Progenitor cell of endocrine pancreas (in vitro differentiated cells): ENCODE measurements around the gene RAB31. TPM values are rescaled to one million over a fixed set of nuclear protein-coding genes. Genes with fewer than 3 reads are reported as not detected.

Experiments
- DNase-seq: peaks from one replicate; pipeline ENCODE4 v3.0.0; 2021; ENCODE audit warnings: low spot score; ENCODE audit not compliant: unreplicated experiment
- H3K27ac Mint-ChIP-seq: 2 replicates; pipeline ENCODE4 v1.8.0; 2021; ENCODE audit warnings: mild to moderate bottlenecking, moderate library complexity, mixed read lengths
- H3K27me3 Mint-ChIP-seq: 2 replicates; pipeline ENCODE4 v1.8.0; 2021; ENCODE audit warnings: mixed read lengths
- H3K36me3 Mint-ChIP-seq: 2 replicates; pipeline ENCODE4 v1.8.0; 2022; ENCODE audit warnings: mixed read lengths; ENCODE audit not compliant: insufficient read depth
- H3K4me1 Mint-ChIP-seq: 2 replicates; pipeline ENCODE4 v1.8.0; 2021; ENCODE audit warnings: low read depth, mixed read lengths
- H3K4me3 Mint-ChIP-seq: 2 replicates; pipeline ENCODE4 v1.8.0; 2021; ENCODE audit warnings: low read depth, mild to moderate bottlenecking, moderate library complexity, mixed read lengths
- H3K9me3 Mint-ChIP-seq: 2 replicates; pipeline ENCODE4 v1.8.0; 2021; ENCODE audit warnings: low read depth, mixed read lengths
- CTCF ChIP-seq: fragments of 200-600 bp; sonication (generic); IDR thresholded peaks from one replicate; pipeline ENCODE4 v1.5.0; 2021; ENCODE audit warnings: antibody characterized with exemption, mild to moderate bottlenecking; ENCODE audit not compliant: unreplicated experiment
- total RNA-seq: library from RNA; stranded (reverse); gene quantifications from 2 replicates; pipeline ENCODE4 v1.2.1, GENCODE V29; 2021

RAB31 gene
- total RNA-seq, 1 donor from 2014 or later, result 2.9 TPM

- no peak for TF ChIP-seq CTCF
- no peak for DNase-seq
- Mint-ChIP-seq H3K36me3 (no peaks in the 10 kb centered on the region), H3K27ac (no peak overlapping the region), H3K4me1 (peaks cover 12% of the 10 kb centered on the region), H3K9me3 (no peaks in the 10 kb centered on the region), H3K27me3 (peaks cover 3% of the 10 kb centered on the region), H3K4me3 (no peak overlapping the region)
Measured at GRCh38 chr18:9911226-9911625, 203.1 kb downstream of the RAB31 start.

Other genes starting within 250 kb of the RAB31 start
- gene RALBP1, start 232.8 kb upstream of the RAB31 start, total RNA-seq, result 40.8 and 42.2 TPM in 2 replicates
- gene PPP4R1, start 93.7 kb upstream of the RAB31 start, total RNA-seq, result 169 and 180 TPM in 2 replicates
- not detected in 2 replicates for gene TXNDC2, start 177.7 kb downstream of the RAB31 start, total RNA-seq
- gene VAPA, start 205.7 kb downstream of the RAB31 start, total RNA-seq, result 115 and 125 TPM in 2 replicates